HG03135 (cell line): ENCODE data around the gene ARHGAP15.

Experiments
- ATAC-seq: cut with Tn5 transposase; IDR thresholded peaks from one replicate; pipeline ENCODE4 v1.9.1; 2021; ENCODE audit warnings: mild to moderate bottlenecking, moderate library complexity; ENCODE audit not compliant: unreplicated experiment

Gene ARHGAP15

GRCh38 chr2:143383016-143383415, 253.8 kb downstream of the ARHGAP15 start:
- no peak for ATAC-seq

GRCh38 chr2:143384111-143384510, 254.9 kb downstream of the ARHGAP15 start:
- ATAC-seq = no peak

- no peak for ATAC-seq
Measured at GRCh38 chr2:143390171-143390570, 261.0 kb downstream of the ARHGAP15 start.

GRCh38 chr2:143392358-143392757, 263.1 kb downstream of the ARHGAP15 start:
- ATAC-seq = no peak

- no peak for ATAC-seq
Measured at GRCh38 chr2:143394062-143394461, 264.8 kb downstream of the ARHGAP15 start.

- peak; percentile 73 for ATAC-seq
Measured at GRCh38 chr2:143397884-143398614, 268.8 kb downstream of the ARHGAP15 start.

GRCh38 chr2:143398781-143399180, 269.6 kb downstream of the ARHGAP15 start:
- ATAC-seq = no peak

- no peak for ATAC-seq
Measured at GRCh38 chr2:143399631-143400069, 270.4 kb downstream of the ARHGAP15 start.

- no peak for ATAC-seq
Measured at GRCh38 chr2:143401861-143402260, 272.6 kb downstream of the ARHGAP15 start.

- no peak for ATAC-seq
Measured at GRCh38 chr2:143402451-143402850, 273.2 kb downstream of the ARHGAP15 start.

- no peak for ATAC-seq
Measured at GRCh38 chr2:143410082-143410897, 281.1 kb downstream of the ARHGAP15 start.

GRCh38 chr2:143415571-143415970, 286.4 kb downstream of the ARHGAP15 start:
- no peak for ATAC-seq

GRCh38 chr2:143417428-143417827, 288.2 kb downstream of the ARHGAP15 start:
- no peak for ATAC-seq

GRCh38 chr2:143420313-143420712, 291.1 kb downstream of the ARHGAP15 start:
- no peak for ATAC-seq

- ATAC-seq = peak; percentile 92
Measured at GRCh38 chr2:143422681-143423080, 293.5 kb downstream of the ARHGAP15 start.

GRCh38 chr2:143425896-143426295, 296.7 kb downstream of the ARHGAP15 start:
- ATAC-seq = no peak

GRCh38 chr2:143426296-143426695, 297.1 kb downstream of the ARHGAP15 start:
- no peak for ATAC-seq

- no peak for ATAC-seq
Measured at GRCh38 chr2:143428700-143429099, 299.5 kb downstream of the ARHGAP15 start.

GRCh38 chr2:143429932-143430679, 300.9 kb downstream of the ARHGAP15 start:
- ATAC-seq = no peak

GRCh38 chr2:143431316-143431715, 302.1 kb downstream of the ARHGAP15 start:
- ATAC-seq = no peak

- ATAC-seq = no peak
Measured at GRCh38 chr2:143433251-143433650, 304.0 kb downstream of the ARHGAP15 start.
